Measurements from ENCODE around the gene ADH5.

GRCh38 chr4:99103166-99103565 is 14.6 kb upstream of the ADH5 start:
- TF ChIP-seq POLR2AphosphoS5 (IDR thresholded peaks at IDR 0.05; ENCODE audit: low read depth) (no peak), CTCF (IDR thresholded peaks at IDR 0.05; ENCODE audit: insufficient read depth, low read length) (no peak), GABPA (IDR thresholded peaks at IDR 0.05; ENCODE audit: low read depth) (no peak)
